Nephron progenitor cell (in vitro differentiated cells): ENCODE results near the gene PROM2.

ENCODE experiments used
- DNase-seq: peaks from one replicate; pipeline ENCODE4 v3.0.0; 2021
- H3K27ac Mint-ChIP-seq: 2 replicates; pipeline ENCODE4 v1.8.0; 2021; ENCODE audit warnings: mild to moderate bottlenecking, moderate library complexity, mixed read lengths
- H3K27me3 Mint-ChIP-seq: 2 replicates; pipeline ENCODE4 v1.8.0; 2021; ENCODE audit warnings: mild to moderate bottlenecking, low read depth, mixed read lengths; ENCODE audit not compliant: poor library complexity
- H3K36me3 Mint-ChIP-seq: 2 replicates; pipeline ENCODE4 v1.8.0; 2021; ENCODE audit warnings: low read depth, mixed read lengths
- H3K4me1 Mint-ChIP-seq: 2 replicates; pipeline ENCODE4 v1.8.0; 2021; ENCODE audit warnings: mixed read lengths
- H3K4me3 Mint-ChIP-seq: 2 replicates; pipeline ENCODE4 v1.8.0; 2021; ENCODE audit warnings: mild to moderate bottlenecking, moderate library complexity, mixed read lengths
- H3K9me3 Mint-ChIP-seq: 2 replicates; pipeline ENCODE4 v1.8.0; 2021; ENCODE audit warnings: mild to moderate bottlenecking, moderate library complexity, mixed read lengths
- CTCF ChIP-seq: fragments of 200-600 bp; sonication (generic); IDR thresholded peaks from 2 replicates; pipeline ENCODE4 v1.5.0; 2021; ENCODE audit warnings: antibody characterized with exemption

The PROM2 gene

GRCh38 chr2:95336406-95336805 is 62.2 kb downstream of the PROM2 start:
- no peak for TF ChIP-seq CTCF
- Mint-ChIP-seq H3K27me3 (peaks cover 31% of the 10 kb centered on the region), H3K4me1 (peaks cover 22% of the 10 kb centered on the region), H3K36me3 (no peaks in the 10 kb centered on the region), H3K9me3 (peaks cover 23% of the 10 kb centered on the region), H3K27ac (no peak overlapping the region), H3K4me3 (no peak overlapping the region)
- no peak for DNase-seq

GRCh38 chr2:95337829-95338228 is 63.6 kb downstream of the PROM2 start:
- no peak for DNase-seq
- peaks cover 21% of the 10 kb centered on the region for H3K4me1 Mint-ChIP-seq
- no peak overlapping the region for H3K4me3 Mint-ChIP-seq
- no peak for TF ChIP-seq CTCF
- peaks cover 45% of the 10 kb centered on the region for H3K27me3 Mint-ChIP-seq
- no peaks in the 10 kb centered on the region for H3K36me3 Mint-ChIP-seq
- H3K9me3 Mint-ChIP-seq: peaks cover 23% of the 10 kb centered on the region
- no peak overlapping the region for H3K27ac Mint-ChIP-seq
